Measurements from ENCODE around the gene SCUBE1.
A peak's percentile ranks its signal among the peaks of the same experiment; 100 is the strongest.

The SCUBE1 gene

DNA sequence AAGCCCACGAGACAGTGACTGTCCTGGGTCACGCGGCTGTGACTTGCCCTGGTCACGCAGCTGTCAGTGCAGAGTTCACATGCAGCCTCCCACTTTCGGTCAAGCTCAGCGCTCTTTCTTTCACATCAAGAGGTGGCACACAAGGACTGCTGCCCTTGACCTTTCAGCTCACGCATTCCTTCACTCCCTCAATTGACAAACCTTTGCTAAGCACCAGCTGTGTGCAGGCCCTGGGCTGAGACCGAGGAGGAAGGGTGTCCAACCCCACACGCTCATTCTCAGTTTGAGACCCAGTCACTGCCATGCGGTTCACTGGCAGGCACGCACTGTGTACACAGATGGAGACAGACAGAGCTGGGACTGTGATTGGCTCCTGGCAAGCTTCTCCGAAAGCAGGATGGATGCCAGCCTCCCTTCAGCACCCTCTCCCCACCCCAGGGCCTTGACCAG is 70.3 kb downstream of the SCUBE1 start:
- TF ChIP-seq, protein P1, sequence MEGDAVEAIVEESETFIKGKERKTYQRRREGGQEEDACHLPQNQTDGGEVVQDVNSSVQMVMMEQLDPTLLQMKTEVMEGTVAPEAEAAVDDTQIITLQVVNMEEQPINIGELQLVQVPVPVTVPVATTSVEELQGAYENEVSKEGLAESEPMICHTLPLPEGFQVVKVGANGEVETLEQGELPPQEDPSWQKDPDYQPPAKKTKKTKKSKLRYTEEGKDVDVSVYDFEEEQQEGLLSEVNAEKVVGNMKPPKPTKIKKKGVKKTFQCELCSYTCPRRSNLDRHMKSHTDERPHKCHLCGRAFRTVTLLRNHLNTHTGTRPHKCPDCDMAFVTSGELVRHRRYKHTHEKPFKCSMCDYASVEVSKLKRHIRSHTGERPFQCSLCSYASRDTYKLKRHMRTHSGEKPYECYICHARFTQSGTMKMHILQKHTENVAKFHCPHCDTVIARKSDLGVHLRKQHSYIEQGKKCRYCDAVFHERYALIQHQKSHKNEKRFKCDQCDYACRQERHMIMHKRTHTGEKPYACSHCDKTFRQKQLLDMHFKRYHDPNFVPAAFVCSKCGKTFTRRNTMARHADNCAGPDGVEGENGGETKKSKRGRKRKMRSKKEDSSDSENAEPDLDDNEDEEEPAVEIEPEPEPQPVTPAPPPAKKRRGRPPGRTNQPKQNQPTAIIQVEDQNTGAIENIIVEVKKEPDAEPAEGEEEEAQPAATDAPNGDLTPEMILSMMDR (IDR thresholded peaks at IDR 0.05; ENCODE audit: extremely low read depth, insufficient read depth, missing control alignments) = no peak
- no peak for DNase-seq (ENCODE audit: low spot score)
- in situ Hi-C loops (cut with MboI; ENCODE audit: low pct_unique_long_range_greater_than_20kb, low sequenced_read_pairs, unreplicated experiment) = loop anchor here (10.0 kb wide), 1 partner anchor 102 kb away; no protein-coding TSS in a partner anchor

DNA sequence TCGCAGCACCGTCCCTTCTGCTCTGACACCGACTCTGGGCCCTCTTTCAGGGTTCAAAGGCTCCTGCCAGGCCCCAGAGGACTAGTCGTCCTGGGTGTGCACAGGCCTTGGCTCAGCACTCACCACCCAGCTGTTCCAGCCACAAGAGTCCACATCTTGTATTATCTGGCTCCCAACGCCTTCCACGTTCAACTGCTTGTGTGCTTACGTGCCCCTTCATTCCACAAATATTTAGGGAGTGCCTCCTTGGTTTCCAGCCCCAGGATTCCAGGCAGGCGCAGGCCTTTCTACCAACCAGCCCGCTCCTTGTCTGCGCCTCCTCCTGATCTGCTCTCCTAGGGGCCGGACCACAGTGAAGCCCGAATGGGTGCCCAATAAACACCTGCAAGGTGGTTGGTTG is 70.9 kb downstream of the SCUBE1 start:
- no peak for DNase-seq (ENCODE audit: low spot score)
- TF ChIP-seq, protein P1 (IDR thresholded peaks at IDR 0.05; ENCODE audit: extremely low read depth, insufficient read depth, missing control alignments) = no peak
- in situ Hi-C loops (cut with MboI; ENCODE audit: low pct_unique_long_range_greater_than_20kb, low sequenced_read_pairs, unreplicated experiment) = loop anchor here (10.0 kb wide), 1 partner anchor 102 kb away; no protein-coding TSS in a partner anchor

DNA sequence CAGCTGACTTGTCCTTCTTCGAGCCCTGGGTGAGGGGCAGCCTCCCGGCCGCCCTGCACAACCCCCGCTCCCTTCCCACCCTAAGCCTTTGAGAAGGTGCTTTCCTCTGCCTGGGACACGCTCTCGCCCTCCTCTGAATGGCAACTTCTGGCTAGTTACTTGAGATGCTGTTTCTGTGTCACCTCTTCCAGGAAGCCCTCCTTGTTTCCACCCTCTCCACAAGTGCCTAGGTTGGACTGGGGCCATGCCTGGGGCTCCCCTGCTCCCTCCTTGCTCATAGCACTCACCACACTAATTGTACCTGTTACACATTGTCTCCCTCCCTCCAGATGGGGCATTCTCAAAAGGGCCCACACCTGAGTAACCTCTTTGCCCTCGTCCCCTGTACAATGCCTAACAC is 72.2 kb downstream of the SCUBE1 start:
- in situ Hi-C loops (cut with MboI; ENCODE audit: low pct_unique_long_range_greater_than_20kb, low sequenced_read_pairs, unreplicated experiment) = loop anchor here (10.0 kb wide), 1 partner anchor 104 kb away; no protein-coding TSS in a partner anchor
- TF ChIP-seq, protein P1 (IDR thresholded peaks at IDR 0.05; ENCODE audit: extremely low read depth, insufficient read depth, missing control alignments) = no peak

DNA sequence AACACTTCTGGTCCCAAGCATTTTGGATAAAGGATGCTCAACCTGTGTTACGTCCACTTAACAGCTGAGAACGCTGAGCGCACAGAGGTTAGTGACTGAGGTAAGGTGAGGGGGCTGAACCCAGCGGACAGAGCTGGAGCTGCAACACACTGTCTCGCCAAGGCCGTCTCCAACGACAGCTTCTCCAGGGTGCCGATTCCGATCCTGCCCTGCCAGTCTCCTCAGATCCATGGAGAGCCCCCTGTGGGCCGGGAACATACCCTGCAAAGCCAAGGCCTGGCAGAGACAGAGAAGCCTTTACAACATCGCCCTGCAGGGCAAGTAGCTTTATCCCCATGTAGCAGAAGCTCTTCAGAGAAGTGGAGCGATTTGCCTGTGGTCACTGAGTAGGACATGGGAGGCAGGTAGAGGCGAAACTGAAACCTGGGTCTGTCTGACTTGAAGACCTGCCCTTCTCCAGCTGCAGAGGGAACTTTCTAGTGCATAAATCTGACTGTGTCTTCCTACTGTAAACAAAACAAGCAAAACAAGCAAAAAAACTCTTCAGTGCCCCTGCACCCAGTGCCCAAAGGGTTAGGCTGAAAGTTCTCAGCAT is 72.8 kb downstream of the SCUBE1 start:
- in situ Hi-C loops (cut with MboI; ENCODE audit: low pct_unique_long_range_greater_than_20kb, low sequenced_read_pairs, unreplicated experiment) = loop anchor here (10.0 kb wide), 1 partner anchor 104 kb away; no protein-coding TSS in a partner anchor
- TF ChIP-seq, protein P1 (IDR thresholded peaks at IDR 0.05; ENCODE audit: extremely low read depth, insufficient read depth, missing control alignments) = no peak
- peak; percentile 45 for DNase-seq (ENCODE audit: low spot score)

More for the DNA sequence above, 72.2 kb downstream of the SCUBE1 start:
- no peak for DNase-seq (ENCODE audit: low spot score)

DNA sequence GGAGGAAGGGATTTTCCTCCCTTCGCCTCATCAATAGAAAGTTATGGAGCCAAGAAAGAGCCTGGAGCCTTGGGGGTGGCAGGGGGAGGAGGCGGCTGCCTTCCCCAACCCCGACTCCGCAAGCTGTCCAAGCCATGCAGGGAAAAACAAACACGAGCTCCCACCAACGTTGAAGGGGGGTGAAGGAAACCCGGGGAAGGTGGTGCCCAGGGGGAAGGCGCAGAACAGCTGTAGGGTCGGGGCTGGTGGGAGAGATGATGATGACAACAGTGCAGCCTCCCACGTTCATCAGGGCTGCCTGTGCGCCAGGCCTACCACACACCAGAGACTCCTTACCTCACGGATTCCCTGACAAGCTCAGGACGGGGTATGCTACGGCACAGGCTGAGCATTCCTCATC is 73.5 kb downstream of the SCUBE1 start:
- DNase-seq (ENCODE audit: low spot score) = no peak
- in situ Hi-C loops (cut with MboI; ENCODE audit: low pct_unique_long_range_greater_than_20kb, low sequenced_read_pairs, unreplicated experiment) = loop anchor here (10.0 kb wide), 1 partner anchor 105 kb away; no protein-coding TSS in a partner anchor
- TF ChIP-seq, protein P1 (IDR thresholded peaks at IDR 0.05; ENCODE audit: extremely low read depth, insufficient read depth, missing control alignments) = no peak

DNA sequence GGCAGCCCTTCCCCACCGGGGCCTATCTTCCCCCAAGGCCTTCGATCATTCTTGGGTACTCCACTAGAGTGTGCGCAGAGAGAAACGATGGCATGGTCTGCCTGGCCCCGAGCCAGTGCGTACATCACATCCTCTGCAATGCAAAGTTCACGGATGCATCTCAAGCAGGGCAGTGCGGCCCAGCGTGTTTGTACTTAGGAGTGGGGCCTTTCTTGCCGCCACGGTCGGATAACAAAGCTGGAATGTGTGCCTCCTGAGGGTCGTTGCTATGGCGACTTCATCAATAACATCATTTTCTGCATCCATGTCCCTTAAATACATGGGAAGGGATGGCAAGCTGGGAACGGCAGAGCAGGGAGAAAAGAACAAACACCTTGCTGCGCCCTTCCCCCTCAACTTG is 73.9 kb downstream of the SCUBE1 start:
- TF ChIP-seq, protein P1 (IDR thresholded peaks at IDR 0.05; ENCODE audit: extremely low read depth, insufficient read depth, missing control alignments) = no peak
- no peak for DNase-seq (ENCODE audit: low spot score)
- in situ Hi-C loops (cut with MboI; ENCODE audit: low pct_unique_long_range_greater_than_20kb, low sequenced_read_pairs, unreplicated experiment) = no loop called here

All from GM13977 (cell line).